HG03342 (cell line): ENCODE measurements around the gene PHLDB2.
A peak's percentile ranks its signal among the peaks of the same experiment; 100 is the strongest.
"Not testable (repeated sequence)": the region's sequence is repeated elsewhere in the genome, so short reads cannot be mapped to it uniquely, and the experiment has no call there.

Source experiments
- ATAC-seq: cut with Tn5 transposase; IDR thresholded peaks from one replicate; pipeline ENCODE4 v1.9.1; 2021; ENCODE audit warnings: mild to moderate bottlenecking, moderate library complexity; ENCODE audit not compliant: unreplicated experiment

The PHLDB2 gene

GRCh38 chr3:111859061-111859973 is at the start of gene PHLDB2:
Gene PHLDB2, plus strand, starts transcription at chr3:111859265. Its CDS starts 24,813 bp downstream, at chr3:111884078.
- peak; percentile 28 for ATAC-seq

- no peak for ATAC-seq
These were observed 48.2 kb upstream of the PHLDB2 start for GRCh38 chr3:111810909-111811308.

- ATAC-seq, result no peak
These were observed 47.3 kb upstream of the PHLDB2 start for GRCh38 chr3:111811811-111812210.

GRCh38 chr3:111812701-111813100 is 46.4 kb upstream of the PHLDB2 start:
- no peak for ATAC-seq

- ATAC-seq, result no peak
These were observed 45.6 kb upstream of the PHLDB2 start for GRCh38 chr3:111813441-111813840.

- ATAC-seq, result no peak
These were observed 45.1 kb upstream of the PHLDB2 start for GRCh38 chr3:111813979-111814378.

GRCh38 chr3:111816771-111817170 is 42.3 kb upstream of the PHLDB2 start:
- ATAC-seq, result not testable (repeated sequence)

- no peak for ATAC-seq
These were observed 39.1 kb upstream of the PHLDB2 start for GRCh38 chr3:111819927-111820326.

- no peak for ATAC-seq
These were observed 38.4 kb upstream of the PHLDB2 start for GRCh38 chr3:111820651-111821050.

- no peak for ATAC-seq
These were observed 37.2 kb upstream of the PHLDB2 start for GRCh38 chr3:111821891-111822290.

- no peak for ATAC-seq
These were observed 36.3 kb upstream of the PHLDB2 start for GRCh38 chr3:111822804-111823203.

- no peak for ATAC-seq
These were observed 35.7 kb upstream of the PHLDB2 start for GRCh38 chr3:111823341-111823855.

GRCh38 chr3:111824351-111824750 is 34.7 kb upstream of the PHLDB2 start:
- ATAC-seq, result no peak

GRCh38 chr3:111827871-111828270 is 31.2 kb upstream of the PHLDB2 start:
- ATAC-seq, result no peak

GRCh38 chr3:111828530-111828929 is 30.5 kb upstream of the PHLDB2 start:
- no peak for ATAC-seq

GRCh38 chr3:111829023-111829422 is 30.0 kb upstream of the PHLDB2 start:
- ATAC-seq, result no peak

GRCh38 chr3:111831840-111832239 is 27.2 kb upstream of the PHLDB2 start:
- ATAC-seq, result no peak

GRCh38 chr3:111837112-111837511 is 22.0 kb upstream of the PHLDB2 start:
- no peak for ATAC-seq

- ATAC-seq, result no peak
These were observed 20.9 kb upstream of the PHLDB2 start for GRCh38 chr3:111838133-111838532.

- ATAC-seq, result no peak
These were observed 13.0 kb upstream of the PHLDB2 start for GRCh38 chr3:111846039-111846438.

GRCh38 chr3:111846717-111847116 is 12.3 kb upstream of the PHLDB2 start:
- no peak for ATAC-seq

- ATAC-seq, result no peak
These were observed 10.8 kb upstream of the PHLDB2 start for GRCh38 chr3:111848283-111848682.
